ENCODE measurements around the gene SAE1. TPM values are rescaled to one million over a fixed set of nuclear protein-coding genes. Genes with fewer than 3 reads are reported as not detected.

The SAE1 gene
- total RNA-seq, 1 experiment from 2014 or later = 174 TPM

GRCh38 chr19:47257411-47258169 is 127.0 kb downstream of the SAE1 start:
- Mint-ChIP-seq H3K9me3 (ENCODE audit: low read depth, unreplicated experiment) (no peaks in the 10 kb centered on the region), H3K36me3 (ENCODE audit: insufficient read depth, unreplicated experiment) (peaks cover 54% of the 10 kb centered on the region), H3K4me1 (ENCODE audit: low read depth, unreplicated experiment) (peaks cover 37% of the 10 kb centered on the region), H3K4me3 (ENCODE audit: low read depth, unreplicated experiment) (peak overlapping the region; percentile 85), H3K27ac (ENCODE audit: unreplicated experiment) (peak overlapping the region; percentile 100), H3K27me3 (ENCODE audit: unreplicated experiment) (no peaks in the 10 kb centered on the region)
- no peak for TF ChIP-seq CTCF (IDR thresholded peaks at IDR 0.05; ENCODE audit: unreplicated experiment)
- no TSS peak for BruUV-seq (replicated peaks)
- CTCF ChIA-PET = interaction anchor here (0.5 to 2.1 kb wide), 7 partner anchors 10 to 210 kb away, joined by 3 to 11 read pairs (median 7); partner anchors contain the start of gene INAFM1
- intact Hi-C loops (cut with micrococcal nuclease; ENCODE audit: unreplicated experiment) = loop anchor here (2.0 kb wide), 1 partner anchor 15 kb away; no protein-coding TSS in a partner anchor
- no peak for DNase-seq

GRCh38 chr19:47258434-47258833 is 127.8 kb downstream of the SAE1 start:
- CTCF ChIA-PET = no interaction called here
- intact Hi-C loops (cut with micrococcal nuclease; ENCODE audit: unreplicated experiment) = loop anchor here (2.0 kb wide), 1 partner anchor 14 kb away; no protein-coding TSS in a partner anchor

GRCh38 chr19:47258895-47259555 is 128.4 kb downstream of the SAE1 start:
- peaks cover 54% of the 10 kb centered on the region for H3K36me3 Mint-ChIP-seq (ENCODE audit: insufficient read depth, unreplicated experiment)
- intact Hi-C loops (cut with micrococcal nuclease; ENCODE audit: unreplicated experiment) = loop anchor here (2.0 kb wide), 1 partner anchor 14 kb away; no protein-coding TSS in a partner anchor
- peaks cover 29% of the 10 kb centered on the region for H3K4me1 Mint-ChIP-seq (ENCODE audit: low read depth, unreplicated experiment)
- H3K9me3 Mint-ChIP-seq (ENCODE audit: low read depth, unreplicated experiment) = no peaks in the 10 kb centered on the region
- H3K27me3 Mint-ChIP-seq (ENCODE audit: unreplicated experiment) = no peaks in the 10 kb centered on the region
- DNase-seq = no peak
- TF ChIP-seq CTCF (IDR thresholded peaks at IDR 0.05; ENCODE audit: unreplicated experiment) = no peak
- CTCF ChIA-PET = no interaction called here
- H3K4me3 Mint-ChIP-seq (ENCODE audit: low read depth, unreplicated experiment) = peak overlapping the region; percentile 85
- no TSS peak for BruUV-seq (replicated peaks)
- peak overlapping the region; percentile 37 for H3K27ac Mint-ChIP-seq (ENCODE audit: unreplicated experiment)

More at GRCh38 chr19:47258434-47258833, 127.8 kb downstream of the SAE1 start:
- Mint-ChIP-seq H3K27ac (ENCODE audit: unreplicated experiment) (no peak overlapping the region), H3K36me3 (ENCODE audit: insufficient read depth, unreplicated experiment) (peaks cover 52% of the 10 kb centered on the region), H3K9me3 (ENCODE audit: low read depth, unreplicated experiment) (no peaks in the 10 kb centered on the region), H3K4me3 (ENCODE audit: low read depth, unreplicated experiment) (peak overlapping the region; percentile 85), H3K27me3 (ENCODE audit: unreplicated experiment) (no peaks in the 10 kb centered on the region), H3K4me1 (ENCODE audit: low read depth, unreplicated experiment) (peaks cover 34% of the 10 kb centered on the region)
- BruUV-seq (replicated peaks) = TSS peak; percentile 40
- TF ChIP-seq CTCF (IDR thresholded peaks at IDR 0.05; ENCODE audit: unreplicated experiment) = no peak
- no peak for DNase-seq

Small RNA genes lying within 50 kb of the gene (microRNA-seq; reads per million reads assigned to microRNA genes)
- gene MIR3190 = not detected
- not detected for gene MIR3191

Other genes with a start within 250 kb of the SAE1 start
- 1.2 and 2.9 TPM in 2 replicates for gene NPAS1, start 111.0 kb upstream of the SAE1 start, total RNA-seq (2022)
- gene TMEM160, start 82.2 kb upstream of the SAE1 start, total RNA-seq (2022) = 55.7 and 61.5 TPM in 2 replicates
- 73.0 and 85.2 TPM in 2 replicates for gene ZC3H4, start 17.1 kb upstream of the SAE1 start, total RNA-seq (2022)
- 8.6 and 9.8 TPM in 2 replicates for gene BBC3, start 100.4 kb downstream of the SAE1 start, total RNA-seq (2022)
- gene CCDC9, start 125.7 kb downstream of the SAE1 start, total RNA-seq (2022) = 38.2 and 39.1 TPM in 2 replicates
- gene INAFM1, start 144.1 kb downstream of the SAE1 start, total RNA-seq (2022) = 12.9 and 13.9 TPM in 2 replicates
- gene C5AR1, start 179.0 kb downstream of the SAE1 start, total RNA-seq (2022) = 6.2 and 11.9 TPM in 2 replicates
- gene C5AR2, start 201.3 kb downstream of the SAE1 start, total RNA-seq (2022) = 0.31 TPM in 1 of 2 replicates, not detected in the other
- 51.4 and 51.6 TPM in 2 replicates for gene DHX34, start 218.5 kb downstream of the SAE1 start, total RNA-seq (2022)

All from Calu3 (cell line).